ENCODE data around the gene TRAF4.

The TRAF4 gene

DNA sequence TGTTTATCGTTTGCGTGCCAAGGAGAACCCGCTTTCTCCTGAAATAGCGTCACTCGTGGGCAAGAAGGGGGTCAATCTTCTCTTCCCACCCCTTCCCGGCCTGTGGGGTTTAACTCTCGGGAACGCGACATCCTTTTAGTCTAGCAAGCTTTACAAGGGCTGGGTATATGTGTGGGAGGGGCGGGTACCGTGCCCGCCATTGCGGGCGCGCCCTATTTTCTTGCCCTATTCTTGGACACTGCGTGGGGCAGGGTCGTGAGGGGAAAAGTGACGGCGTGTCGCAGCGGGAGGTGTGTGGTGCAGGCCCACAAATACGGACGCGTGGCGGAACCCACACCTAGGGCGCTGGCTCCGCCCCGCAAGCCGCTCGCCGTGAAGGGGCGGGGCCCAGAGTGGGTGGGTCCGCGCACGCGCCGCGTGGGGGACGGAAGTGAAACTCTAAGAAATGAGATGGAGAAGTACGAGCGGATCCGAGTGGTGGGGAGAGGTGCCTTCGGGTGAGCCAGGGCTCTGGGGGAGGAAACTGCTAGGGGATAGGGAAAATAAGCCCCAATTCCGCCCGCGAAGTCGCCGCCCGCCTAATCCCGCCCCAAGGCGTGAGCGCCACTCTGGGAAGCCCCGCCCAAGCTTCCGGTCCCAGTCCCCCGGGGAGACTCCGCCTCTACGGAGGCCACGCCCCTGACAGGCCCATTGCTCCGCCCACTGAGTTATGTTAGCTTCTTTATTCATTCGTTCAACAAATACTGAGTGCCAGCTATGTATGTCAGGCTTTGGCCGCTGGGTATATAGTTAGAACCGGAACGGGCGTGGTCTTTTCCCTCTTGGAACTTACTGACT is 15.2 kb upstream of the TRAF4 start, which contains the start of gene NEK8:
TSS of gene NEK8 (plus strand) at position 425 of the 837 bp plus-strand sequence. CDS start at position 451, 26 bp downstream.
- Histone ChIP-seq H3K9ac (ENCODE audit: low read depth, low read length) (peak within 1 kb of the TSS; percentile 67), H3K4me3 (ENCODE audit: low read depth in 1 of 2, low read length in 2 of 2) (peak within 1 kb of the TSS; percentile 47 to 69), H3K36me3 (ENCODE audit: insufficient read depth, low read length) (peaks cover 18% of the 10 kb centered on the region), H3K4me1 (ENCODE audit: insufficient read depth, low read length) (peaks cover 39% of the 10 kb centered on the region), H3K9me3 (ENCODE audit: insufficient read depth, low read length, severe bottlenecking) (no peaks in the 10 kb centered on the region), H3K27ac (ENCODE audit: low read length) (peak within 1 kb of the TSS; percentile 93), H4K20me1 (ENCODE audit: insufficient read depth, low read length) (peaks cover 19% of the 10 kb centered on the region; the same call in 1 of the 2 replicates), H3K27me3 (ENCODE audit: insufficient read depth, low read length, poor library complexity) (no peaks in the 10 kb centered on the region), H2AFZ (ENCODE audit: low read depth, low read length) (peak within 1 kb of the TSS; percentile 84), H3K4me2 (ENCODE audit: insufficient read depth, low read length) (peak within 1 kb of the TSS; percentile 94), H3K79me2 (ENCODE audit: insufficient read depth, low read length) (no peaks in the 10 kb centered on the region)
- TF ChIP-seq EZH2 (IDR thresholded peaks at IDR 0.05; ENCODE audit: borderline replicate concordance, low read depth, low read length, severe bottlenecking), result no peak
- TF ChIP-seq, protein P1, sequence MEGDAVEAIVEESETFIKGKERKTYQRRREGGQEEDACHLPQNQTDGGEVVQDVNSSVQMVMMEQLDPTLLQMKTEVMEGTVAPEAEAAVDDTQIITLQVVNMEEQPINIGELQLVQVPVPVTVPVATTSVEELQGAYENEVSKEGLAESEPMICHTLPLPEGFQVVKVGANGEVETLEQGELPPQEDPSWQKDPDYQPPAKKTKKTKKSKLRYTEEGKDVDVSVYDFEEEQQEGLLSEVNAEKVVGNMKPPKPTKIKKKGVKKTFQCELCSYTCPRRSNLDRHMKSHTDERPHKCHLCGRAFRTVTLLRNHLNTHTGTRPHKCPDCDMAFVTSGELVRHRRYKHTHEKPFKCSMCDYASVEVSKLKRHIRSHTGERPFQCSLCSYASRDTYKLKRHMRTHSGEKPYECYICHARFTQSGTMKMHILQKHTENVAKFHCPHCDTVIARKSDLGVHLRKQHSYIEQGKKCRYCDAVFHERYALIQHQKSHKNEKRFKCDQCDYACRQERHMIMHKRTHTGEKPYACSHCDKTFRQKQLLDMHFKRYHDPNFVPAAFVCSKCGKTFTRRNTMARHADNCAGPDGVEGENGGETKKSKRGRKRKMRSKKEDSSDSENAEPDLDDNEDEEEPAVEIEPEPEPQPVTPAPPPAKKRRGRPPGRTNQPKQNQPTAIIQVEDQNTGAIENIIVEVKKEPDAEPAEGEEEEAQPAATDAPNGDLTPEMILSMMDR (IDR thresholded peaks at IDR 0.05; ENCODE audit: borderline replicate concordance, extremely low read depth, low read length, poor library complexity, severe bottlenecking), result no peak
- peak; percentile 96 for DNase-seq
- peak; percentile 48 for ATAC-seq (ENCODE audit: insufficient read depth, low read depth)

DNA sequence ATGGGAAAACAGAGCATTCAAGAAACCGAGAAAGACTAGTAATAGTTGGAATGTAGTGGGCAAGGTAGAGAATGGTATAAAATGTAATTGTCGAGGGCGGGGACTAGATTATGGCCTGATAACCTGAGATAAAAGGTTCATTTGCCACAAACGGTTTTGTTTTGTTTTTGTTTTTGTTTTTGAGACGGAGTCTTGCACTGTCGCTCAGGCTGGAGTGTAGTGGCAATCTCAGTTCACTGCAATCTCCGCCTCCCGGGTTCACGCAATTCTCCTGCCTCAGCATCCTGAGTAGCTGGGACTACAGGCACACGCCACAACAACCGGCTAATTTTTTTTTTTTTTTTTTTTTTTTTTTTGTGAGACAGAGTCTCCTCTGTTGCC is 13.9 kb upstream of the TRAF4 start:
- DNase-seq, result no peak
- no peaks in the 10 kb centered on the region for H3K27me3 ChIP-seq (ENCODE audit: insufficient read depth, low read length, poor library complexity)
- H3K36me3 ChIP-seq (ENCODE audit: insufficient read depth, low read length), result peaks cover 6% of the 10 kb centered on the region
- peaks cover 9% of the 10 kb centered on the region; the same call in 1 of the 2 replicates for H4K20me1 ChIP-seq (ENCODE audit: insufficient read depth, low read length)
- no peak overlapping the region for H2AFZ ChIP-seq (ENCODE audit: low read depth, low read length)
- no peaks in the 10 kb centered on the region for H3K9me3 ChIP-seq (ENCODE audit: insufficient read depth, low read length, severe bottlenecking)
- H3K4me3 ChIP-seq (ENCODE audit: low read depth in 1 of 2, low read length in 2 of 2), result no peak overlapping the region
- no peak for TF ChIP-seq EZH2 (IDR thresholded peaks at IDR 0.05; ENCODE audit: borderline replicate concordance, low read depth, low read length, severe bottlenecking)
- TF ChIP-seq, protein P1 (IDR thresholded peaks at IDR 0.05; ENCODE audit: borderline replicate concordance, extremely low read depth, low read length, poor library complexity, severe bottlenecking), result no peak
- peaks cover 39% of the 10 kb centered on the region for H3K4me1 ChIP-seq (ENCODE audit: insufficient read depth, low read length)
- no peak overlapping the region for H3K27ac ChIP-seq (ENCODE audit: low read length)
- H3K4me2 ChIP-seq (ENCODE audit: insufficient read depth, low read length), result no peak overlapping the region
- H3K9ac ChIP-seq (ENCODE audit: low read depth, low read length), result no peak overlapping the region
- no peaks in the 10 kb centered on the region for H3K79me2 ChIP-seq (ENCODE audit: insufficient read depth, low read length)
- ATAC-seq (ENCODE audit: insufficient read depth, low read depth), result no peak

DNA sequence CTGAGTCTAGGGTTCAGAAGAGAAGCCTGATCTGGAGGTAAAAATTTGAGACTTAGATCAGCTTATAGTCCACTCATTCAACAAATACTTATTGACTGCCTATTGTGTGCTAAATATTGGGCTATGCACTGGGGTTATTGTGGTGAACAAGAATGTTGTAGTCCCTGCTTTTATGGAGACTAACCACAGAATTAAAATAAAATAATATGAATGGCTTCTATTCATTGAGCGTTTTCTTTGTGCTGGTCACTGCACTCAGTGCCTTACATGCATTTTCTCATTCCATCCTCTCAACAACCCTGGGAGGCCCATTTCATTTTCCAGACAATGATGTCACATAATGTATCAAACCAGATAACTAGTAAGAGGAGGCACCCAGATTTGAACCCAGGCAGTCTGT is 10.5 kb upstream of the TRAF4 start:
- no peaks in the 10 kb centered on the region for H3K79me2 ChIP-seq (ENCODE audit: insufficient read depth, low read length)
- ATAC-seq (ENCODE audit: insufficient read depth, low read depth) (no peak), DNase-seq (no peak)
- H3K4me1 ChIP-seq (ENCODE audit: insufficient read depth, low read length), result peaks cover 12% of the 10 kb centered on the region
- H3K4me2 ChIP-seq (ENCODE audit: insufficient read depth, low read length), result no peak overlapping the region
- TF ChIP-seq, protein P1 (IDR thresholded peaks at IDR 0.05; ENCODE audit: borderline replicate concordance, extremely low read depth, low read length, poor library complexity, severe bottlenecking), result no peak
- TF ChIP-seq EZH2 (IDR thresholded peaks at IDR 0.05; ENCODE audit: borderline replicate concordance, low read depth, low read length, severe bottlenecking), result no peak
- no peak overlapping the region for H3K9ac ChIP-seq (ENCODE audit: low read depth, low read length)
- H4K20me1 ChIP-seq (ENCODE audit: insufficient read depth, low read length), result no peaks in the 10 kb centered on the region
- H3K9me3 ChIP-seq (ENCODE audit: insufficient read depth, low read length, severe bottlenecking), result no peaks in the 10 kb centered on the region
- H3K27me3 ChIP-seq (ENCODE audit: insufficient read depth, low read length, poor library complexity), result no peaks in the 10 kb centered on the region
- H3K27ac ChIP-seq (ENCODE audit: low read length), result no peak overlapping the region
- no peaks in the 10 kb centered on the region for H3K36me3 ChIP-seq (ENCODE audit: insufficient read depth, low read length)
- H2AFZ ChIP-seq (ENCODE audit: low read depth, low read length), result no peak overlapping the region
- H3K4me3 ChIP-seq (ENCODE audit: low read depth in 1 of 2, low read length in 2 of 2), result no peak overlapping the region

Data from DND-41 (cell line).